RWPE1 (cell line): ENCODE measurements around the gene HLA-B.

ENCODE experiments used
- CTCF ChIA-PET: fragments of 350-600 bp; sonication (Branson Sonifier 250); formaldehyde crosslinking; extraction: SDS; loops from one replicate; lab custom pipeline; 2021; lab: Yijun Ruan, JAX
- POLR2A ChIA-PET: fragments of 400-600 bp; formaldehyde crosslinking; extraction: SDS; loops from one replicate; lab custom pipeline; 2020; ENCODE audit warnings: antibody characterized with exemption; ENCODE audit not compliant: low non-redundant PET; lab: Yijun Ruan, JAX
- DNase-seq: peaks from one replicate; pipeline ENCODE4 v3.0.0; 2012; ENCODE audit warnings: low spot score
- H3K27ac ChIP-seq: fragments of 450-650 bp; 2 replicates; pipeline ENCODE4 v1.5.1; 2017
- TF ChIP-seq, protein P1 (sequence below): fragments of 450-650 bp; conservative IDR thresholded peaks from 2 replicates; pipeline ENCODE4 v1.5.1; 2017; ENCODE audit warnings: low read depth, mild to moderate bottlenecking

HLA-B gene

GRCh38 chr6:31321820-31322219 lies 35.2 kb downstream of the HLA-B start:
- H3K27ac ChIP-seq = no peak overlapping the region
- CTCF ChIA-PET = no interaction called here
- TF ChIP-seq, protein P1, sequence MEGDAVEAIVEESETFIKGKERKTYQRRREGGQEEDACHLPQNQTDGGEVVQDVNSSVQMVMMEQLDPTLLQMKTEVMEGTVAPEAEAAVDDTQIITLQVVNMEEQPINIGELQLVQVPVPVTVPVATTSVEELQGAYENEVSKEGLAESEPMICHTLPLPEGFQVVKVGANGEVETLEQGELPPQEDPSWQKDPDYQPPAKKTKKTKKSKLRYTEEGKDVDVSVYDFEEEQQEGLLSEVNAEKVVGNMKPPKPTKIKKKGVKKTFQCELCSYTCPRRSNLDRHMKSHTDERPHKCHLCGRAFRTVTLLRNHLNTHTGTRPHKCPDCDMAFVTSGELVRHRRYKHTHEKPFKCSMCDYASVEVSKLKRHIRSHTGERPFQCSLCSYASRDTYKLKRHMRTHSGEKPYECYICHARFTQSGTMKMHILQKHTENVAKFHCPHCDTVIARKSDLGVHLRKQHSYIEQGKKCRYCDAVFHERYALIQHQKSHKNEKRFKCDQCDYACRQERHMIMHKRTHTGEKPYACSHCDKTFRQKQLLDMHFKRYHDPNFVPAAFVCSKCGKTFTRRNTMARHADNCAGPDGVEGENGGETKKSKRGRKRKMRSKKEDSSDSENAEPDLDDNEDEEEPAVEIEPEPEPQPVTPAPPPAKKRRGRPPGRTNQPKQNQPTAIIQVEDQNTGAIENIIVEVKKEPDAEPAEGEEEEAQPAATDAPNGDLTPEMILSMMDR = no peak
- no peak for DNase-seq
- POLR2A ChIA-PET = no interaction called here

- no peak overlapping the region for H3K27ac ChIP-seq
- ChIA-PET CTCF (no interaction called here), POLR2A (no interaction called here)
- TF ChIP-seq, protein P1 = no peak
- no peak for DNase-seq
Observed at GRCh38 chr6:31321005-31321707, 35.8 kb downstream of the HLA-B start.

GRCh38 chr6:31317036-31317435 lies 39.9 kb downstream of the HLA-B start:
- POLR2A ChIA-PET = no interaction called here

GRCh38 chr6:31309641-31310040 lies 47.3 kb downstream of the HLA-B start:
- TF ChIP-seq, protein P1 = no peak
- DNase-seq = no peak
- CTCF ChIA-PET = no interaction called here
- POLR2A ChIA-PET = no interaction called here
- H3K27ac ChIP-seq = no peak overlapping the region

More at GRCh38 chr6:31317036-31317435, 39.9 kb downstream of the HLA-B start:
- DNase-seq = no peak
- TF ChIP-seq, protein P1 = no peak
- no peak overlapping the region for H3K27ac ChIP-seq
- CTCF ChIA-PET = no interaction called here

GRCh38 chr6:31308845-31309175 lies 48.2 kb downstream of the HLA-B start:
- CTCF ChIA-PET = interaction anchor here (0.6 to 0.7 kb wide), 2 partner anchors 20 to 1756 kb away, joined by 3 read pairs; no protein-coding TSS in a partner anchor

GRCh38 chr6:31308050-31308844 lies 48.7 kb downstream of the HLA-B start:
- CTCF ChIA-PET = interaction anchor here (0.6 to 0.7 kb wide), 2 partner anchors 19 to 1756 kb away, joined by 3 read pairs; no protein-coding TSS in a partner anchor
- DNase-seq = peak; percentile 80
- TF ChIP-seq, protein P1 = no peak
- POLR2A ChIA-PET = interaction anchor here (0.8 kb wide), 1 partner anchor 42 kb away, joined by 3 read pairs; no protein-coding TSS in a partner anchor
- no peak overlapping the region for H3K27ac ChIP-seq

More at GRCh38 chr6:31308845-31309175, 48.2 kb downstream of the HLA-B start:
- POLR2A ChIA-PET = interaction anchor here (0.8 kb wide), 1 partner anchor 42 kb away, joined by 3 read pairs; no protein-coding TSS in a partner anchor
- no peak for DNase-seq
- H3K27ac ChIP-seq = no peak overlapping the region
- TF ChIP-seq, protein P1 = no peak
